Neural progenitor cell (in vitro differentiated cells): Measurements from ENCODE around the gene PAK4. TPM values are rescaled to one million over a fixed set of nuclear protein-coding genes. Genes with fewer than 3 reads are reported as not detected.
A peak's percentile ranks its signal among the peaks of the same experiment; 100 is the strongest.

Experiments used
- DNase-seq: peaks from one replicate; pipeline ENCODE4 v3.0.0-alpha.2; 2016; ENCODE audit warnings: low spot score
- H2AFZ ChIP-seq: fragments of 200-600 bp; sonication (generic); replicated peaks from 2 replicates; pipeline ENCODE4 v1.6.1; 2016; ENCODE audit warnings: antibody characterized with exemption
- H3F3A ChIP-seq: fragments of 200-600 bp; sonication (generic); 2 replicates; pipeline ENCODE4 v1.6.1; 2016; ENCODE audit warnings: antibody characterized with exemption, low read depth
- H3K27ac ChIP-seq: fragments of 200-600 bp; sonication (generic); 2 replicates; pipeline ENCODE4 v1.5.1; 2016; ENCODE audit warnings: mild to moderate bottlenecking
- H3K27me3 ChIP-seq: fragments of 200-600 bp; sonication (generic); 2 replicates; pipeline ENCODE4 v1.6.1; 2016; ENCODE audit warnings: mild to moderate bottlenecking, moderate library complexity
- H3K36me3 ChIP-seq: fragments of 200-600 bp; sonication (generic); 2 replicates; pipeline ENCODE4 v1.5.1; 2016
- H3K4me1 ChIP-seq: fragments of 200-600 bp; sonication (generic); 2 replicates; pipeline ENCODE4 v1.6.1; 2016; ENCODE audit warnings: mixed run types
- H3K4me2 ChIP-seq: fragments of 200-600 bp; sonication (generic); 2 replicates; pipeline ENCODE4 v1.6.1; 2016
- H3K4me3 ChIP-seq: fragments of 200-600 bp; sonication (generic); 2 replicates; pipeline ENCODE4 v1.5.1; 2016
- H3K79me2 ChIP-seq: fragments of 200-600 bp; sonication (generic); 2 replicates; pipeline ENCODE4 v1.6.1; 2016; ENCODE audit warnings: low read depth
- H3K9ac ChIP-seq: fragments of 200-600 bp; sonication (generic); 2 replicates; pipeline ENCODE4 v1.6.1; 2016
- H3K9me3 ChIP-seq: fragments of 200-600 bp; sonication (generic); 2 replicates; pipeline ENCODE4 v1.5.1; 2016; ENCODE audit warnings: low read depth
- H4K20me1 ChIP-seq: fragments of 200-600 bp; sonication (generic); 2 replicates; pipeline ENCODE4 v1.6.1; 2016; ENCODE audit warnings: low read depth
- H3K27ac Mint-ChIP-seq: 3 replicates; pipeline ENCODE4 v1.8.0; 2021; ENCODE audit warnings: mixed read lengths
- H3K27me3 Mint-ChIP-seq: 2 replicates; pipeline ENCODE4 v1.8.0; 2022; ENCODE audit warnings: low read depth, mild to moderate bottlenecking, inconsistent platforms, moderate library complexity, mixed read lengths; ENCODE audit not compliant: insufficient read depth
- H3K36me3 Mint-ChIP-seq: 3 replicates; pipeline ENCODE4 v1.8.0; 2021; ENCODE audit warnings: mixed read lengths
- H3K4me1 Mint-ChIP-seq: 3 replicates; pipeline ENCODE4 v1.8.0; 2021; ENCODE audit warnings: mixed read lengths
- H3K4me3 Mint-ChIP-seq: 3 replicates; pipeline ENCODE4 v1.8.0; 2021; ENCODE audit warnings: mild to moderate bottlenecking, moderate library complexity, mixed read lengths
- H3K9me3 Mint-ChIP-seq: 3 replicates; pipeline ENCODE4 v1.8.0; 2020; ENCODE audit warnings: mixed read lengths
- EZH2 ChIP-seq: fragments of 200-600 bp; sonication (generic); IDR thresholded peaks from 2 replicates; pipeline ENCODE4 v1.6.1; 2017; ENCODE audit warnings: antibody characterized with exemption, mild to moderate bottlenecking, moderate library complexity
- EZH2phosphoT487 ChIP-seq: fragments of 200-600 bp; sonication (generic); IDR thresholded peaks from 2 replicates; pipeline ENCODE4 v1.6.1; 2017; ENCODE audit warnings: antibody characterized with exemption
- total RNA-seq: library from RNA; depleted of rRNA; stranded (reverse); fragments of >200 nt; gene quantifications from 2 replicates; pipeline ENCODE4 v1.2.3, GENCODE V29; 2015; ENCODE audit warnings: low replicate concordance
- TF ChIP-seq, protein P1 (sequence below): fragments of 200-600 bp; sonication (generic); IDR thresholded peaks from 2 replicates; pipeline ENCODE4 v1.5.1; 2017; ENCODE audit warnings: antibody characterized with exemption, mild to moderate bottlenecking

Gene PAK4
- total RNA-seq, 1 donor from 2014 or later = 9.7 TPM

DNA sequence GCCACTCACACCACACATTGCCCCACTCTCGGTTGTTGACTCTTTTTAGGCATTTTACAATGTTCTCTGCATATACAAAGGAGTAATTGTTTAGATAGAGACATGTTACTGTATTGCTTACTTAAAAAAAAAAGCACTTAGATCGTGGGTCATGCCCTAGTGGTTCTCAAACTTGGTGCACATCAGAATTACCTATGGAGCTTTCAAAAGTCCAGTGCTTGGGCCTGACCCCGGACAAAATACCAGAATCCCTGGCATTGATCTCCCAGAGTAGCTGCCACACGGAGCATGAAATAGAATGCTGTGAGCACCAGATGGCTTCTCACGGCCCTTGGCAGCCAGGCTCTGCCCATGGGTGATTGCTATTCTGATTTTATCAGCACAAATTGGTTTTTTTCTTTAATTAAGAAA lies 21.4 kb upstream of the PAK4 start:
- no peak overlapping the region for H3K27ac ChIP-seq
- no peaks in the 10 kb centered on the region for H3K36me3 Mint-ChIP-seq

GRCh38 chr19:39106194-39106593 lies 19.4 kb upstream of the PAK4 start:
- TF ChIP-seq EZH2phosphoT487 (no peak), EZH2 (no peak)
- TF ChIP-seq, protein P1, sequence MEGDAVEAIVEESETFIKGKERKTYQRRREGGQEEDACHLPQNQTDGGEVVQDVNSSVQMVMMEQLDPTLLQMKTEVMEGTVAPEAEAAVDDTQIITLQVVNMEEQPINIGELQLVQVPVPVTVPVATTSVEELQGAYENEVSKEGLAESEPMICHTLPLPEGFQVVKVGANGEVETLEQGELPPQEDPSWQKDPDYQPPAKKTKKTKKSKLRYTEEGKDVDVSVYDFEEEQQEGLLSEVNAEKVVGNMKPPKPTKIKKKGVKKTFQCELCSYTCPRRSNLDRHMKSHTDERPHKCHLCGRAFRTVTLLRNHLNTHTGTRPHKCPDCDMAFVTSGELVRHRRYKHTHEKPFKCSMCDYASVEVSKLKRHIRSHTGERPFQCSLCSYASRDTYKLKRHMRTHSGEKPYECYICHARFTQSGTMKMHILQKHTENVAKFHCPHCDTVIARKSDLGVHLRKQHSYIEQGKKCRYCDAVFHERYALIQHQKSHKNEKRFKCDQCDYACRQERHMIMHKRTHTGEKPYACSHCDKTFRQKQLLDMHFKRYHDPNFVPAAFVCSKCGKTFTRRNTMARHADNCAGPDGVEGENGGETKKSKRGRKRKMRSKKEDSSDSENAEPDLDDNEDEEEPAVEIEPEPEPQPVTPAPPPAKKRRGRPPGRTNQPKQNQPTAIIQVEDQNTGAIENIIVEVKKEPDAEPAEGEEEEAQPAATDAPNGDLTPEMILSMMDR = no peak
- peak overlapping the region; percentile 81 for H3K27ac Mint-ChIP-seq
- Histone ChIP-seq H3K4me1 (no peaks in the 10 kb centered on the region), H3K4me3 (no peak overlapping the region), H3K27me3 (no peaks in the 10 kb centered on the region), H3K27ac (no peak overlapping the region), H3K79me2 (no peaks in the 10 kb centered on the region), H3K9ac (no peak overlapping the region), H3K36me3 (no peaks in the 10 kb centered on the region), H3K9me3 (no peaks in the 10 kb centered on the region), H3F3A (no peaks in the 10 kb centered on the region), H4K20me1 (no peaks in the 10 kb centered on the region), H3K4me2 (no peak overlapping the region), H2AFZ (peak overlapping the region; percentile 13)
- DNase-seq = no peak
- peaks cover 5% of the 10 kb centered on the region for H3K4me1 Mint-ChIP-seq
- peaks cover 6% of the 10 kb centered on the region for H3K27me3 Mint-ChIP-seq
- no peak overlapping the region for H3K4me3 Mint-ChIP-seq
- no peaks in the 10 kb centered on the region for H3K9me3 Mint-ChIP-seq
- no peaks in the 10 kb centered on the region for H3K36me3 Mint-ChIP-seq

More for the DNA sequence above, 21.4 kb upstream of the PAK4 start:
- Histone ChIP-seq H3K4me2 (no peak overlapping the region), H3K4me1 (no peaks in the 10 kb centered on the region), H3K27me3 (peaks cover 5% of the 10 kb centered on the region), H3K79me2 (no peaks in the 10 kb centered on the region), H3K9me3 (no peaks in the 10 kb centered on the region), H3K36me3 (no peaks in the 10 kb centered on the region), H3K4me3 (no peak overlapping the region), H2AFZ (no peak overlapping the region), H3K9ac (no peak overlapping the region), H3F3A (no peaks in the 10 kb centered on the region), H4K20me1 (no peaks in the 10 kb centered on the region)
- Mint-ChIP-seq H3K4me3 (no peak overlapping the region), H3K27ac (no peak overlapping the region), H3K4me1 (peaks cover 5% of the 10 kb centered on the region), H3K27me3 (peaks cover 4% of the 10 kb centered on the region), H3K9me3 (no peaks in the 10 kb centered on the region)
- no peak for DNase-seq
- TF ChIP-seq EZH2phosphoT487 (no peak), EZH2 (no peak)
- TF ChIP-seq, protein P1 = no peak

GRCh38 chr19:39109641-39110040 lies 15.9 kb upstream of the PAK4 start:
- no peaks in the 10 kb centered on the region for H3K9me3 ChIP-seq
- H3K4me1 Mint-ChIP-seq = peaks cover 11% of the 10 kb centered on the region
- H3K27me3 Mint-ChIP-seq = peaks cover 10% of the 10 kb centered on the region
- H2AFZ ChIP-seq = no peak overlapping the region
- H3K4me3 ChIP-seq = no peak overlapping the region
- no peaks in the 10 kb centered on the region for H3K9me3 Mint-ChIP-seq
- no peak for DNase-seq
- no peaks in the 10 kb centered on the region for H3K36me3 ChIP-seq
- H3F3A ChIP-seq = no peaks in the 10 kb centered on the region
- H3K36me3 Mint-ChIP-seq = no peaks in the 10 kb centered on the region
- H4K20me1 ChIP-seq = no peaks in the 10 kb centered on the region
- H3K4me2 ChIP-seq = no peak overlapping the region
- H3K4me1 ChIP-seq = no peaks in the 10 kb centered on the region
- H3K27ac Mint-ChIP-seq = no peak overlapping the region
- no peaks in the 10 kb centered on the region for H3K27me3 ChIP-seq
- no peaks in the 10 kb centered on the region for H3K79me2 ChIP-seq
- no peak overlapping the region for H3K27ac ChIP-seq
- no peak for TF ChIP-seq EZH2phosphoT487
- TF ChIP-seq, protein P1 = no peak
- no peak for TF ChIP-seq EZH2
- no peak overlapping the region for H3K9ac ChIP-seq
- H3K4me3 Mint-ChIP-seq = no peak overlapping the region
